Breast epithelium (tissue), 3 donors: Measurements from ENCODE around the gene MYO9B.

Experiments
- POLR2A ChIP-seq: fragments of 450-650 bp; IDR thresholded peaks from one replicate; pipeline ENCODE4 v1.6.1; 2016; ENCODE audit warnings: antibody characterized with exemption, mild to moderate bottlenecking, moderate library complexity
- TF ChIP-seq, protein P1 (sequence below), 3 donors: fragments of 450-650 bp; IDR thresholded peaks; one replicate each; pipeline ENCODE4 v1.5.1; 2016 to 2017; ENCODE audit warnings: antibody characterized with exemption in 3 of 3, mild to moderate bottlenecking in 3 of 3, moderate library complexity in 3 of 3

DNA sequence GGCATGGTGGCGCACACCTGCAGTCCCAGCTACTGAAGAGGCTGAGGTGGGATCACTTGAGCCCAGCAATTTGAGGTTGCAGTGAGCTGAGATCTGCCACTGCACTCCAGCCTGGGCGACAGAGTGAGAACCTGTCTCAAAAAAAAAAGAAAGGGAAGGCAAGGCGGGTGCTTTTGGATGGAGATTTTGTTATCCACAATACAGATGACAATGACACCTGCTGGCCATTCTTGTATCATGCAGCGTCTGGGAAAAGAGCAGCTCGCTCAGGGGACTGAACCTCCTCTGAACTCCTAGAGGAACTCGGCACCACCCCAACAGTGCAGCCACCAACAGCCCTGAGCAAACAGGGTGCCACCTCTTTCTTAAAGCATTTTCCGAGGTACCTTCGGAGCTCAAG, 23.1 kb upstream of the MYO9B start:
- TF ChIP-seq, protein P1, sequence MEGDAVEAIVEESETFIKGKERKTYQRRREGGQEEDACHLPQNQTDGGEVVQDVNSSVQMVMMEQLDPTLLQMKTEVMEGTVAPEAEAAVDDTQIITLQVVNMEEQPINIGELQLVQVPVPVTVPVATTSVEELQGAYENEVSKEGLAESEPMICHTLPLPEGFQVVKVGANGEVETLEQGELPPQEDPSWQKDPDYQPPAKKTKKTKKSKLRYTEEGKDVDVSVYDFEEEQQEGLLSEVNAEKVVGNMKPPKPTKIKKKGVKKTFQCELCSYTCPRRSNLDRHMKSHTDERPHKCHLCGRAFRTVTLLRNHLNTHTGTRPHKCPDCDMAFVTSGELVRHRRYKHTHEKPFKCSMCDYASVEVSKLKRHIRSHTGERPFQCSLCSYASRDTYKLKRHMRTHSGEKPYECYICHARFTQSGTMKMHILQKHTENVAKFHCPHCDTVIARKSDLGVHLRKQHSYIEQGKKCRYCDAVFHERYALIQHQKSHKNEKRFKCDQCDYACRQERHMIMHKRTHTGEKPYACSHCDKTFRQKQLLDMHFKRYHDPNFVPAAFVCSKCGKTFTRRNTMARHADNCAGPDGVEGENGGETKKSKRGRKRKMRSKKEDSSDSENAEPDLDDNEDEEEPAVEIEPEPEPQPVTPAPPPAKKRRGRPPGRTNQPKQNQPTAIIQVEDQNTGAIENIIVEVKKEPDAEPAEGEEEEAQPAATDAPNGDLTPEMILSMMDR (IDR thresholded peaks at IDR 0.05), result peak in 2 of 3 donors; percentile 40 to 58
- TF ChIP-seq POLR2A, result no peak
